ENCODE data around the gene ACSF2.

DNA sequence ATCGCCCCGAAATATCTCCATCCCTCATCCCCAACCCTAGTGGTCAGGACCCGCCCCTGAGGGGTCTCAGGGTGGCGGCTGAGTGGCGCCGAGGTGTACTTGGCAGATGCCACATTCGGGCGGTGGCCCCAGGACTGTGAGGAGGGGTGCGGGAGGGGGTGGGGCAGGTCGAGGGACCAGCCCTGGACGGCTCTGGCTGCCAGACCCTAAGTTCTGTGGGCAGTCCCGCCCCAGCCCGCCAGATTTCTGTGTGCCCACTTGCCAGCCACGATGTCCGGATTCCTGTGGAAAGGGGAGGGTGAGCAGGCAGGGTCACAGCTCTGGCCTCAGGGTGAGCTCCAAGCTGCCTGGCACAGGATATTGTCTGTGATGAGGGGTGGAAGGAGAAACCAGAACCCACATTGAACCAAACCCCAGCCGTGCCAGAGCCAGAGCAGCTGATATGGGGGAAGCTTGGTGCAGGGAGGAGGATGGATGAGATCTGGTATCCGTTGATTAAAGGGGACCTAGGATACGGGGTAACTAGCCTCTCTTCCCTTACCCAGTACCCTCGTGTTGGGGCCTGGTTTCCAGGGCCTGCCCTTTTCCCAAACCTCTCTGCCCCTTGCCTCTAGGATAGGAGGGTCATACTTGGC lies 43.8 kb downstream of the ACSF2 start:
- TF ChIP-seq POLR2A (IDR thresholded peaks at IDR 0.05) (no peak), POLR2AphosphoS5 (IDR thresholded peaks at IDR 0.05) (no peak), EP300 (IDR thresholded peaks at IDR 0.05; ENCODE audit: low read depth) (no peak)
- TF ChIP-seq, protein P1, sequence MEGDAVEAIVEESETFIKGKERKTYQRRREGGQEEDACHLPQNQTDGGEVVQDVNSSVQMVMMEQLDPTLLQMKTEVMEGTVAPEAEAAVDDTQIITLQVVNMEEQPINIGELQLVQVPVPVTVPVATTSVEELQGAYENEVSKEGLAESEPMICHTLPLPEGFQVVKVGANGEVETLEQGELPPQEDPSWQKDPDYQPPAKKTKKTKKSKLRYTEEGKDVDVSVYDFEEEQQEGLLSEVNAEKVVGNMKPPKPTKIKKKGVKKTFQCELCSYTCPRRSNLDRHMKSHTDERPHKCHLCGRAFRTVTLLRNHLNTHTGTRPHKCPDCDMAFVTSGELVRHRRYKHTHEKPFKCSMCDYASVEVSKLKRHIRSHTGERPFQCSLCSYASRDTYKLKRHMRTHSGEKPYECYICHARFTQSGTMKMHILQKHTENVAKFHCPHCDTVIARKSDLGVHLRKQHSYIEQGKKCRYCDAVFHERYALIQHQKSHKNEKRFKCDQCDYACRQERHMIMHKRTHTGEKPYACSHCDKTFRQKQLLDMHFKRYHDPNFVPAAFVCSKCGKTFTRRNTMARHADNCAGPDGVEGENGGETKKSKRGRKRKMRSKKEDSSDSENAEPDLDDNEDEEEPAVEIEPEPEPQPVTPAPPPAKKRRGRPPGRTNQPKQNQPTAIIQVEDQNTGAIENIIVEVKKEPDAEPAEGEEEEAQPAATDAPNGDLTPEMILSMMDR (IDR thresholded peaks at IDR 0.05), result no peak
